GM10266 (cell line): ENCODE data around the gene HNRNPUL2.
A peak's percentile ranks its signal among the peaks of the same experiment; 100 is the strongest.
"Not testable (repeated sequence)": the region's sequence is repeated elsewhere in the genome, so short reads cannot be mapped to it uniquely, and the experiment has no call there.

Experiments used
- DNase-seq: peaks from one replicate; pipeline ENCODE4 v3.0.0; 2012; ENCODE audit errors: extremely low spot score
- TF ChIP-seq, protein P1 (sequence below): IDR thresholded peaks from 2 replicates; pipeline ENCODE4 v1.5.1; 2012; ENCODE audit warnings: mild to moderate bottlenecking, low read depth; ENCODE audit not compliant: control insufficient read depth, insufficient read depth; ENCODE audit errors: missing control alignments

The HNRNPUL2 gene

DNA sequence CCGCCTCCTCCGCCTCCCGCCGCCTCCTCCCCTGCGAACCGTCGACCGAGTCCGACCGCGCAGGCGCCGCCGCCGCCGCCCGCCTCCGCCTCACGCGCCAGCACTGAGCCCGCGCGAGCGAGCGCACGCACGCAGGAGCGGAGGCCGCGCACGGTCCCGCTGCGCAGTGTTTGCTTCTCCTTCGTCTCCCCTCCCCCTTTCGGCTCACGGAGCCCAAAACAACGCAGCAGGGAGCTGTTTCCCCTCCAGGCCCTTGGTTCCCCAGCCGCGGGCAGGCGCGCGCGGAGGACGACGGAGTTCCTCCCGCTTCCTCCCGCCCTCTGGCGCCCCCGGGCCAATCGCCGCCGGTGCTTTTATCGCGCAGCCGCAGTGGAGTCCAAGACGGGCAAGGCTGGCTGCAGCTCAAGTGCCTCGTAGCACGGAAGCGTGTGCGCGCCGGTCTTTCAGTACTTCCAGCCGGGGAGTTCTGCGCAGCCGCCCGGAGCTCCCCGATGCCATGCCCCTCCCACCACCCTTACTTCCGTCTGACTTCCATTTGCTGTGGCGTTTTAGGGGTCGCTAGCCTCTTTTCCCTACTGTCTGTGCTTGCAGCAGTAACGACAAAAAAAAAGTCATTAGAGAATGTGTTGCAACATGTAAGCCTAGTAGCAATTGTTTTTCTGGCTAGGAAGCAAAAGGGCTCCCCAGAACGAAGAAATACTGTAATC lies at the start of gene HNRNPUL2:
Gene HNRNPUL2, minus strand, starts transcription at position 293 of the 707 bp plus-strand sequence. CDS start 301 bp downstream, outside the sequence.
- DNase-seq: peak; percentile 99

DNA sequence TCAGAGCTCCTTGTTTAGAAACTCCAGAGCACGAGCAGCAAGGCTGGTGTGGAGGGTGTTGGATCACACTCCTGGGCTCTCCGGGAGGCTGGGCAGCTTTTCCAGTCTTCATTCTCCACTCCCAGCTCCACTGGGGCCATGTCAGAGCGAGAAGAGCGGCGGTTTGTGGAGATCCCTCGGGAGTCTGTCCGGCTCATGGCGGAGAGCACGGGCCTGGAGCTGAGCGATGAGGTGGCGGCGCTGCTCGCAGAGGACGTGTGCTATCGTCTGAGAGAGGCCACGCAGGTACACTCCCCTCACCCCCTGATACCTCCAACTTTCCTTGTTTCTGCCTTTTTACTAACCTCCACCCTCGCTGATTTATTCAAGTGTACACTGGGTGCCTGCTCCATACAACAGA lies 48.4 kb upstream of the HNRNPUL2 start:
- TF ChIP-seq, protein P1, sequence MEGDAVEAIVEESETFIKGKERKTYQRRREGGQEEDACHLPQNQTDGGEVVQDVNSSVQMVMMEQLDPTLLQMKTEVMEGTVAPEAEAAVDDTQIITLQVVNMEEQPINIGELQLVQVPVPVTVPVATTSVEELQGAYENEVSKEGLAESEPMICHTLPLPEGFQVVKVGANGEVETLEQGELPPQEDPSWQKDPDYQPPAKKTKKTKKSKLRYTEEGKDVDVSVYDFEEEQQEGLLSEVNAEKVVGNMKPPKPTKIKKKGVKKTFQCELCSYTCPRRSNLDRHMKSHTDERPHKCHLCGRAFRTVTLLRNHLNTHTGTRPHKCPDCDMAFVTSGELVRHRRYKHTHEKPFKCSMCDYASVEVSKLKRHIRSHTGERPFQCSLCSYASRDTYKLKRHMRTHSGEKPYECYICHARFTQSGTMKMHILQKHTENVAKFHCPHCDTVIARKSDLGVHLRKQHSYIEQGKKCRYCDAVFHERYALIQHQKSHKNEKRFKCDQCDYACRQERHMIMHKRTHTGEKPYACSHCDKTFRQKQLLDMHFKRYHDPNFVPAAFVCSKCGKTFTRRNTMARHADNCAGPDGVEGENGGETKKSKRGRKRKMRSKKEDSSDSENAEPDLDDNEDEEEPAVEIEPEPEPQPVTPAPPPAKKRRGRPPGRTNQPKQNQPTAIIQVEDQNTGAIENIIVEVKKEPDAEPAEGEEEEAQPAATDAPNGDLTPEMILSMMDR: no peak
- DNase-seq: no peak

More for the DNA sequence above, at the start of gene HNRNPUL2:
- TF ChIP-seq, protein P1: no peak

DNA sequence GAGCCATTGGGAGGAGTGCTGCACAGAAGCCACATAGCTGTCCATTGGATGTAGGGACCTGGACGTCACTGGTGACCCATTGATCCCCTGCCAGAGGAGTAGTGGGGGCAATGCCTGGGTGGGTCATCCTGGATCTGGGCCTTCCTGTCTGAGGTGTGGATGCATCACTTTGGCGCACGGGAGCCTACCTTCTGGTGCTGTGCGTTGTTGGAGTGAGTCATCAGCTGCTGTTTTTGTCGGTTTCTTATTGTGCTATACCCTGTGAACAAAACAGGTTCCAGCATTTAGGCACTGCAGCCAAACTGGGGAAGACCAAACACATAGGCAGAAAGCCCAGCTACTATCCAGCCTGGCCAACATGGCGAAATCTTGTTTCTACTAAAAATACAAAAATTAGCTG lies 47.1 kb upstream of the HNRNPUL2 start:
- TF ChIP-seq, protein P1: no peak
- DNase-seq: no peak

DNA sequence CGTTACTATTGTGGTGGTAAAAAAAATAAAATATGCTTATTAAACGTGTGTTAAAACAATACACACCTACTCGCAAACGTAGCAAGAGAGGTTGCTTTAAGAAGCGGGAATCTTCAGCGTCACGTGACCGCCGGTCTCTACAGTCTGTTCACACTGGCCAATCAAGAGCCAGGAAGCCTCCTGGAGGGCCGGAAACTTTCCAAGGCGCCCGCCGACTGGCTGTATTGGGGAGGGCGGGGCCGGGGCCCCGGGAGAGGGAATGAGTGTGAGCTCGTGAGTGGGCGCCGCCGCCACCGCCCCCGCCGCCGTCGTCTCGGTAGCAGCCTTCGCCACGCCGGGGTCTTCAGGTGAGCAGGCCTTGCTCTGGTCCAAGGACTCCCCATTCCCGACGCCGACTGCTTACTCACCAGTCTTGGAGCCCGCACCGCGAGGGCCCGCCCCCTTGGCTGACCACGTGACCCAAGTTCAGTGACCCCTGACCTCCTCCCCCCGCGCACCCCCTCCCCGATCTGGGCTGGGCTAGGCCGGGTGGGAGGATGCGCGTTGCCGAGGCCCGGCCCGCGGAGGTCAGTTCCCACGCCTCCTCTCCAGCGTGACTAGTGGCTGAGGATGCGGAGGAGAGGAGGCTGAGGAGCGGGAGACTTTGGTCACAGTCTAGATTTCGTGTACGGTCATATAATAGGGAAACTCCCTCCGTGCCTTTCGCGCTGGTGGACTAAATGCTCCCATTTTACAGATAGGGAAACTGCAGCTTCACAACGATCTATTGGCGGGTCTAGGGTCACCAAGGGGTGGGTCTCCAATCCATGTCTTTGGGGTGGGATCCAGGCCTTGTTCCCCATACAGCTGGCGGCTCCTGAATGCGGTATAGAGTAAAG lies 44.1 kb upstream of the HNRNPUL2 start, which contains the start of gene TAF6L:
Gene TAF6L, plus strand, starts transcription at position 253 of the 878 bp plus-strand sequence. CDS start 4,388 bp downstream, outside the sequence.
- TF ChIP-seq, protein P1: no peak
- peak; percentile 89 for DNase-seq

DNA sequence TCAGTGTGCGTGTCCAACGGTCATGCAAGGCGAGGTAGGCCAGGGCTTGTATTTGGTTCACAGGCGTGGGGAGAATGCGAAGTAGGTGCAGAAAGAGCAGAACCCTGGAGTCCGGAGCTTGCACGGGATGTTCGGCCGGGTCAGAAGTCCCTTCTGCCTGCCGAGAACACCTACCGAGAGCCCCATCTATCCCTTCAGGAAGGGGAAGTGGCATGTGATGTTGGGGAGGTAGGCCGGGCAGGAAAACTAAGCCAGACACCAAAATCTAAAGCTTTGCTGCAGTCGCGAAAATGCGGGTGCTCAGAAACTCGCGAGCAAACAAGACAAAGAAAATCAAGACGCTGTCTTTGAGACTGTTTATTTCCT lies 43.5 kb upstream of the HNRNPUL2 start:
- TF ChIP-seq, protein P1: no peak
- no peak for DNase-seq

DNA sequence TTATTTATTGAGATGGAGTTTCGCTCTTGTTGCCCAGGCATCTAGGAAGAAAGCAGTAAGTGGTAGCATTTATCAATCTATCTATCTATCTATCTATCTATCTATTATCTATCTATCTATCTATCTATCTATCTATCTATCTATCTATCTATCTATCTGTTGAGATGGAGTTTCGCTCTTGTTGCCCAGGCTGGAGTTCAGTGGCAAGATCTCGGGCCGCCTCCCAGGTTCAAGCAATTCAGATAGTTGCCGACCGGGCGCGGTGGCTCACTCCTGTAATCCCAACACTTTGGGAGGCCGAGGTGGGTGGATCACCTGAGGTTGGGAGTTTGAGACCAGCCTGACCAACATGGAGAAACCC lies 33.6 kb upstream of the HNRNPUL2 start:
- not testable (repeated sequence) for DNase-seq

DNA sequence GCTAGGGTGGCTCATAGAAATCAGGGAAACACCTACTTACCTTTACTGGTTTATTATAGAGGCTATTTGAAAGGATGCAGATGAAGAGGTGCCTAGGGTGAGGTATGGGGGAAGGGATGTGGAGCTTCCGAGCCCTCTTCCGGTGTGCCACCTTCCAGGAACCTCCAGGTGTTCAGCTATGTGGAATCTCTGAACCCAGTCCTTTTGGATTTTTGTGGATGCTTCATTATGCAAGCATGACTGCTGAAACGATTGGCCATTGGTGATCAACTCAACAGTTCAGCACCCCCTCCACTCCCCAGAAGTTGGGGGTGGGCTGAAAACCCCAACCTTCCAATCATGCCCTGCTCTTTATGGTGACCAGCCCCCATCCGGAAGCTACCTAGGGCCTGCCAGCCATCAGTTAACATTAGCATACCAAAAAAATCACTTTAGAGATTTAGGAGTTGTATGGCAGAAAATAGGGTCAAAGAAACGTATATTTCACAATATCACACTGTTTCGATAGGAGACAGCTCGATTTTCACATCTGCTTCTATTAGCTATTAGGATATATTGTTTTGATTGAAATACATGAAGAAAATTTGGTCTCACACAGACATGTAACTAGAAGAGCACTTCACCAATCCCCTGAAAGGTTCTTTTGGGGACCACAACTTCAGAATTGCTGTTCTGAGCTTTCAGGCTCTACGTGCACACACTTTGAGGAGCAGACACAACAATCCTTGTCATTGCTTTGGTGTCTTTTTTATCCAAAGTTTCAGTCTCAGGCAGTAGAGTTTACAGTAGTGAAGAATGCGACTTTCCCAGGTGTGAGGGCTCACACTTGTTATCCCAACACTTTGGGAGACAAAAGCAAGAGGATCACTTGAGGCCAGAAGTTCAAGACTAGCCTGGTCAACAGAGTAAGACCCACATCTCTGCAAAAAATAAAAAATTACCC lies 30.9 kb upstream of the HNRNPUL2 start:
- no peak for DNase-seq
- TF ChIP-seq, protein P1: no peak
